ENCODE measurements around the gene GPR162. TPM values are rescaled to one million over a fixed set of nuclear protein-coding genes. Genes with fewer than 3 reads are reported as not detected.
"Not testable (repeated sequence)": the region's sequence is repeated elsewhere in the genome, so short reads cannot be mapped to it uniquely, and the experiment has no call there.

GPR162 gene
- total RNA-seq, 1 experiment from 2014 or later: 2.3 TPM

- ChIA-PET CTCF (no interaction called here), POLR2A (interaction anchor here (1.2 to 10.9 kb wide), 3 partner anchors 11 to 330 kb away, joined by 4 to 186 read pairs (median 9); partner anchors contain the start of genes CDCA3, GAPDH and USP5), RAD21 (ENCODE audit: low non-redundant PET in 1 of 2, low total read pairs in 2 of 2, uncharacterized antibody in 2 of 2, unreplicated experiment in 2 of 2) (no interaction called here)
- Histone ChIP-seq H3K9ac (ENCODE audit: low read length) (no peak overlapping the region), H3K4me1 (ENCODE audit: control insufficient read depth in 1 of 2, insufficient read depth in 2 of 2, low read length in 2 of 2) (peaks cover 13 to 22% of the 10 kb centered on the region in 2 experiments), H3K27me3 (ENCODE audit: insufficient read depth, low read length) (no peaks in the 10 kb centered on the region), H2AFZ (ENCODE audit: low read depth, low read length, poor library complexity, severe bottlenecking) (no peak overlapping the region), H3K79me2 (ENCODE audit: insufficient read depth, low read length) (peaks cover 17% of the 10 kb centered on the region), H3K36me3 (ENCODE audit: control insufficient read depth in 1 of 2, insufficient read depth in 2 of 2, low read length in 2 of 2) (peaks cover 41 to 49% of the 10 kb centered on the region in 2 experiments), H3K9me2 (ENCODE audit: insufficient read depth) (no peaks in the 10 kb centered on the region), H4K20me1 (ENCODE audit: insufficient read depth) (peaks cover 1% of the 10 kb centered on the region; the same call in 1 of the 2 replicates), H3K4me2 (ENCODE audit: low read length) (no peak overlapping the region), H3K27ac (ENCODE audit: low read depth, low read length) (no peak overlapping the region), H3K9me3 (ENCODE audit: control insufficient read depth in 1 of 2, insufficient read depth in 1 of 2, low read depth in 1 of 2, low read length in 2 of 2) (no peaks in the 10 kb centered on the region), H3K4me3 (replicated peaks in 1 of 2; ENCODE audit: low read depth in 1 of 2, low read length in 2 of 2) (no peak overlapping the region)
- DNase-seq (ENCODE audit: low read depth, low spot score): no peak
- TF ChIP-seq FOSL1 (IDR thresholded peaks at IDR 0.05; ENCODE audit: low read depth): no peak
- no peak for TF ChIP-seq CBX3 (IDR thresholded peaks at IDR 0.05; ENCODE audit: low read depth)
- TF ChIP-seq EZH2 (IDR thresholded peaks at IDR 0.05): no peak
- TF ChIP-seq SP1 (IDR thresholded peaks at IDR 0.05; ENCODE audit: low read depth): no peak
- no peak for TF ChIP-seq YY1 (IDR thresholded peaks at IDR 0.05; ENCODE audit: extremely low read depth, insufficient replicate concordance, low read depth, low read length)
- TF ChIP-seq JUND (IDR thresholded peaks at IDR 0.05): no peak
- no peak for TF ChIP-seq SRF (IDR thresholded peaks at IDR 0.05; ENCODE audit: low read depth)
- ATAC-seq: no peak
- intact Hi-C loops (cut with micrococcal nuclease): no loop called here
- no TSS peak for BruUV-seq (replicated peaks)
These were observed 42.1 kb downstream of the GPR162 start for GRCh38 chr12:6863586-6864321.

GRCh38 chr12:6865307-6865706 is 43.7 kb downstream of the GPR162 start:
- H3K27me3 ChIP-seq (ENCODE audit: insufficient read depth, low read length): not testable (repeated sequence)

More at GRCh38 chr12:6865307-6865706, 43.7 kb downstream of the GPR162 start:
- CTCF ChIA-PET; H3K4me3 ChIP-seq (replicated peaks in 1 of 2; ENCODE audit: low read depth in 1 of 2, low read length in 2 of 2); H3K9me2 ChIP-seq (ENCODE audit: insufficient read depth); DNase-seq (ENCODE audit: low read depth, low spot score); H3K27ac ChIP-seq (ENCODE audit: low read depth, low read length); intact Hi-C loops (cut with micrococcal nuclease); ATAC-seq; H3K9ac ChIP-seq (ENCODE audit: low read length); RAD21 ChIA-PET (ENCODE audit: low non-redundant PET in 1 of 2, low total read pairs in 2 of 2, uncharacterized antibody in 2 of 2, unreplicated experiment in 2 of 2); H3K4me2 ChIP-seq (ENCODE audit: low read length); BruUV-seq (replicated peaks); H3K9me3 ChIP-seq (ENCODE audit: control insufficient read depth in 1 of 2, insufficient read depth in 1 of 2, low read depth in 1 of 2, low read length in 2 of 2); H2AFZ ChIP-seq (ENCODE audit: low read depth, low read length, poor library complexity, severe bottlenecking): not testable (repeated sequence)
- H3K4me1 ChIP-seq (ENCODE audit: control insufficient read depth in 1 of 2, insufficient read depth in 2 of 2, low read length in 2 of 2): peaks cover 18 to 38% of the 10 kb centered on the region in 2 experiments
- peaks cover 33% of the 10 kb centered on the region for H3K79me2 ChIP-seq (ENCODE audit: insufficient read depth, low read length)
- POLR2A ChIA-PET: interaction anchor here (1.2 to 10.9 kb wide), 6 partner anchors 13 to 331 kb away, joined by 3 to 186 read pairs (median 6); partner anchors contain the start of genes C12orf57, CDCA3, COPS7A and GAPDH
- peaks cover 12% of the 10 kb centered on the region; the same call in 1 of the 2 replicates for H4K20me1 ChIP-seq (ENCODE audit: insufficient read depth)
- peaks cover 34 to 56% of the 10 kb centered on the region in 2 experiments for H3K36me3 ChIP-seq (ENCODE audit: control insufficient read depth in 1 of 2, insufficient read depth in 2 of 2, low read length in 2 of 2)

Measured in HCT116 (cell line).